Cortex of kidney (tissue), 1 donor: ENCODE measurements around the gene CD248.
"Not testable (repeated sequence)": the region's sequence is repeated elsewhere in the genome, so short reads cannot be mapped to it uniquely, and the experiment has no call there.

ENCODE experiments used
- DNase-seq: peaks from one replicate; lab custom pipeline; 2025; lab: John Stamatoyannopoulos, UW

The CD248 gene

DNA sequence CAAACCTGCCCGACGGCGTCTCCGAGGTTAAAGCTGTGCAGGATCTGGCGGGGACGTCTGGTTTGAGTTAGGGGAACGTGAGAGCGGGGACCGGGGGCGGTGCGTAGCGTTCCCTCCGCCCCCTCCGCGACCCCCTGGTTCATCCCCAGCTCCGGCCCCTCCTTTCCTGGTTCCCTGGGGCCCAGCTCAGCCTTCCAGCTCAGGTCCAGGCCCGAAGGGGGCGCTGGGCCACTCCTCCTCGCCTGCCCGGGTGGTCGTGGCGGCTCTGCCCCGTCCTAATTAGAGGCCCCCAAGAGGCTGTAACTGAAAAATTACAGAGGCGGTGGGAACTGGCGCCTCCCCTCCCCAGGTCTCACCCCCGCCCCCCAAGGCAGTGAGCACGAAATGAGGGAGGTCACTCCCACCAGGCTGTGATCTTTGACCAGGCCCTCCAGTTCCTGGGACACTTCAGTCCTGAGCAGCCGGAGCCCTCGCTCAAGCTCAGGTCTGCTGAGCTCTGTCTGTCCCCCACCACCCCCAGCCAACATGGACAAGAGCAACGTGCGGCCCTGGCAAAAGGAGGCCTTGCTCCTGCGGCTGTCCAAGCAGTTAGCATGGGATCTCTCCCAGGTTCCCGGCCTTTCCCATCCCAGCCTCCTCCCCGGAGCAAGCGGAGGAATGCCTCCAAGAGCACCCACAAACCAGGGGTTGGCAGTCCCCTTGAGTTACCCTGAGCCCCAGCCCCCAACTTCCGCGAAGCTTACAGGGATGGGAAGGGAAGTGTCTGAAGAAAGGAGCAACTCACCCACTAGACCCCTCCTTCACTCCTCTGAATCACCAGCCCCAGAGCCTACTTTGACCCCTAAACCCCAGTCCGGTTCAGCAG, 3.3 kb downstream of the CD248 start:
- no peak for DNase-seq

DNA sequence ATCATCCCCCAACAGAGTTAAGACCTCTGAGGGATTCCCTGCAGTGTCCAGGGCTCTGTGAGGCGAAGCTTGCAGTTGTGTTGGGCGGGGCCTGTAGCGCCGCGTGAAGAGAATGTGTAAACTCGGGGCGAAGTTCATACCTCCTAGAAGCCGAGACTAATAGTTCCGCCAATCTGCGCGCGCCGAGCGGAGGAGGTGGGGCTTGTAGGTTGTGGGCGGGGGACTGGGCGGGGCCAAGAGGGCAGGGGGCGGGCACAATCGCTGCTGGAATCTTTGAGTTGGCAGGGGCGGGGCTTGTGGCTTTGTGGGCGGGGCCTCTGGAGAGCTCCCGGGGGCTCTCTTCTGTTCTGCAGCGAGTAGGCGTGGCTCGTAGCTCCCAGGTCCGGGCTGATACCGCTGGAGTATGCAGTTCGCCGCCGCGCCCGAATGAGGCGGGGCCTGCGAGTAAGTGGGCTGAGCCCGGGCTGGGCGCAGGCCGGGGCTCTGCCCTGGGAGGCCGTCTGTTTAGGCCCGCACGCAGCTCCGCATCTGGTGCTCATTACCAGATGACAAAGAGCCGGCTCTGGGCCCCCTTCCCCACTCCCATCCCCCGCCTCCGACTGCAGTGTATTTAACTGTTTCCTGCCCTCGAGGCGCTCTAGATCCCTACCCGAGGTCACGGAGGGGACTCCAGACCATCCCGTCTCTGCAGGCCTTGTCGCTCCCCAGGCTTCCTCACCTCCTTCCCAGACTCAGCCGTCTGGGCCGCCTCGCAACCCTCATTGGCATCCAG, 4.1 kb downstream of the CD248 start:
- DNase-seq: no peak

DNA sequence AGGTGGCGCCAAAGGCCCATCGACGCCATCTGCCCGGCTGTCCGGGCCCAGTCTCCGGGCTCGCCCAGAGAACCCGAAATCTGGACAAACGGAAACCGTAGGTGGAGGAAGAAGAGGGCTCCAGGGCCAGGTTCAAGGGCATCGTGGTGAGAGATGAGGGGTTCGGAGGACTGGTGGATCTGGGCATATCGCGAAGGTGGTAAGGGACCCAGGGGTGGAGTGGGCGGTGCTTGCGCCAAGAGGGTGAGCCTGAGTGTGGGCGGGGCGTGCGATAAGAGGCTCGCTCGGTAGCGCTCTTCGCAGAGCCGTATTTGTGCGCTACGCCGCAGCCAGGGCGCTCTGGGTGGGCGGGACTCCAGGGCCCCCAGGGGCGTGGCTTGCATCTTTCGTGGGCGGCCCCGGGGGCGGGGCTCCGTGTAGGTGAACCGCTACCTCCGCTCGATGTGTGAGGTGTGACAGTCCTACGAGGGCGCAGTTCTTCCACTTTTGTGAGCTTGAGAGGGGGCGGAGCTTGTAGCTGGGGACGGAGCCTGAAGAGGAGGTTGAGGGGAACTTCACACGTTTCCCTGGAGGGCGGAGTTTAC, 4.8 kb downstream of the CD248 start:
- DNase-seq: no peak

DNA sequence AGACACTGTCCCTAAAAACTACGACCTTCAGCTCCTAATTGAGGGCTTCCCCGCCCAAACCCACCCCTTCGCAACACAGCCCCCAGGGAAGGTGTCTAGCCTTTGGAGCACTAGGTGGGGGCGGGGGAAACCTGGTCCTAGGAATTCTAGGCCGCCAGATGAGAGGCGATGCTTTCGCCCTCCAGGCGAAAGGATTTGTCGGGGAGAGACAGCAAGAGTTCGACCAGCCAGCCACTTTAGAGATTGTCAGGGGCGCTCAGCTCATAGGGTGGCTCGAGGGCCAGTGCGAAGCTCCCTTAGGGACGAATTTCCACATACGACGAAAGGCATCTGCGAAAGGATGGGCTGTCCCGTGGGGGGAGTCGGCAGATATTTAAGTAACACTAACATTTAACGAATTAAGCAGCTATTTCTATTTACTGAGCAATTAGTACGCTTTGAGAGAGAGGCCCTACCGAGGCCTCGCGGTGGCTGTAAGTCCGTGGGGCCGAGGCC, 5.3 kb downstream of the CD248 start:
- DNase-seq: no peak

DNA sequence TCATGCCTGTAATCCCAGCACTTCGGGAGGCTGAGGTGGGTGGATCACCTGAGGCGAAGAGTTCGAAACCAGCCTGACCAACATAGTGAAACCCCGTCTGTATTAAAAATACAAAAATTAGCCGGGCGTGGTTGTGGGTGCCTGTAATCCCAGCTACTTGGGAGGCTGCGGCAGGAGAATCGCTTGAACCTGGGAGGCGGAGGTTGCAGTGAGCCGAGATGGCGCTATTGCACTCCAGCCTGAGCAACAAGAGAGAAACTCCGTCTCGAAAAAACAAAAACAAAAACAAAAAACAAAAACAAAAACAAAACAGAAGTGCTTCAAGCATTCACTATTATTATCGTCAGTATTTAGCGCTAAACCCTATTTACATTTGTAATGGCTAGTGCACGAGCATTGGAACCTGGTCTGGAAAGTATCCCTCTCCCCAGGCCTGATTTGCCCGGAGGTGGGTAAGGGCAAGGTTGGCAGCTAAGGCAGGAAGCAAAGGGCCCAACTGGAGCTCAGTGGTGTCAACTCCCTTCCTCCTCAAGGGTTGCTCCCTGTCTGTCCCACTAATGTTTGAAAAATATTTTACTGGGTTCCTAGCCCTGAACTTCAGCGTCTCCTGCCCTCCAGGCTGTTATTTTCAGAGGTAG, 5.9 kb downstream of the CD248 start:
- not testable (repeated sequence) for DNase-seq

DNA sequence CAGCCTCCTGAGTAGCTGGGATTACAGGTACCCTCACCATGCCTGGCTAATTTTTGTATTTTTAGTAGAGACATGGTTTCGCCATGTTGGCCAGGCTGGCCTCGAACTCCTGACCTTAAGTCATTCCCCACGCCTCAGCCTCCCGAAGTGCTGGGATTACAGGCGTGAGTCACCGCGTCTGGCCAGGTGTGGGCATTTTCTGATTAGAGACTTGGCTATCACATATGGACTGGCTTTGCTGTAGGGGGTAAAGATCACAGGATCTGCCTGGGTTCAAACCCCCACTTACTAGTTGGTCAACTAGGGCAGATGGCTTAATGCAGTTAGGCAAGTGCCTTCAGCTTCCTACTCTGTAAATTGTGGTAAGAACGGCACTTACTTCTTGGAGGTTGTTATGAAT, 6.5 kb downstream of the CD248 start:
- DNase-seq: no peak

DNA sequence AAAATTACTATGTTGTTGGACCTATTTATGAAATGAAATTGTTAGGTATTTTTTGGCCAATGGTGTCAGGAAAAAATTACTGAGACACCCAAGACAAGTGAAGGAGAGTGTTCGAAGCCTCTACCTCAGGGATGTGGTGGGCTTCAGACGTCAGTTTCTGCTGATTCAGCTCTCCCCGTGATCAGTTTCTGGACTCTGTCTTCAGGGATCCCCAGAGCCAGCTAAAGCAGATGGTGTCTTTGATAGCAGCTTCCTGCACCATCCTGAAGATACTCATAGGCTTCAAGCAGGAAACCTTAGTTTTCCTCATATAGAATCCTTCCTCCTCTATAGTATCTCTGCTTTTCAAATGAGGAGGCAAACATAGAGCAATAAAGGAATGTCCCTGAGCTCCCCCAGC, 7.4 kb downstream of the CD248 start:
- DNase-seq: no peak

DNA sequence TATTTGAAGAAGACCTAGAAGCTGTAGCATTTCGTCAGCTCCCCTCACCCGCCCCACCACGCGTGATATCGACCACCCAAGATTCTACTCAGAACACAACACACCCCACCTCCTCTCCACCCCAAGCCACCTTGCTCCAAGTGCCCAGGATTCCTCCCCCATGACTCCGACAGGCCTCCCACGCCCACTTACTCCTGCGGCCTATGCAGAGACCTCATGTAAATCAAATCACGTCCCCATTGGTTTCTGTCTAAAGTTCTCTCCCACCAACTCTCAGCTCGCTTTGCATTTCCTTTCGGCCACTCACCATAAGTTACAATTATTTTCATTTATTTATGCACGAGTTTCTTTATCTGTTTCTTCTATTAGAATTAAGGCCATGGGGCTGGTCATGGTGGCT, 14.2 kb downstream of the CD248 start:
- no peak for DNase-seq

DNA sequence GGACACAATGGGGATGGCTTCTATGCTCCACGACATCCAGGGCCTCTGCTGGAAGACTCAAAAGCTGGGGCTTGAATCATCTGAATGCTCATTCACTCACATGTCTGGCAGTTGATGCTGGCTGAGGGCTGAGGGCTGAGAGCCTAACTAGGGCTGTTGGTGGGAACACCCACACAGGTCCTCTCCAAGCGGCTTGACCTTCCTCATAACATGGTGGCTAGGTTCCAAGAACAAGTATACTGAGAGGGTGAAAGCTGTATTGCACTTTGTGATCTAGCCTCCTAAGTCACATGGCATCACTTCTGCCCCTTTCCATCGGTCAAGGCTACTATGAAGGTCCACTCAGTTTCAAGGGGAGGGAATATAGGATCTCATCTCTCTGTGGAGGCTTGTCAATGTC, 17.7 kb downstream of the CD248 start:
- DNase-seq: no peak

DNA sequence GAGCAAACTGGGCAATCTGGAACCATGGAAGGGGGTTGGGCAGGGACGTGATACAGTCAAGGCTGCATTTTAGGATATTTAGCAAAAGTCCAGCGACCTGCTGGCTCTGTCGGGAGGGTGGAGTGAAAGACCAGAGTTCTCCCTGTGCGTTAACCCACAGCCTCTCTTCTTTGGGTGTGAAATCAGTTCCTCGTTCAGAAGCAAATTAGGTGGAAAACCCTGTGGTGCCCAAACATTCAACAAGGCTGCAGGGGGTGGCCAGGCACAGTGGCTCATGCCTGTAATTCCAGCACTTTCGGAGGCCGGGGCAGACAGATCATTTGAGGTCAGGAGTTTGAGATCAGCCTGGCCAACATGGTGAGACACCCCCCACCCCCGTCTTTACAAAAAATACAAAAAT, 19.2 kb downstream of the CD248 start:
- DNase-seq: no peak

DNA sequence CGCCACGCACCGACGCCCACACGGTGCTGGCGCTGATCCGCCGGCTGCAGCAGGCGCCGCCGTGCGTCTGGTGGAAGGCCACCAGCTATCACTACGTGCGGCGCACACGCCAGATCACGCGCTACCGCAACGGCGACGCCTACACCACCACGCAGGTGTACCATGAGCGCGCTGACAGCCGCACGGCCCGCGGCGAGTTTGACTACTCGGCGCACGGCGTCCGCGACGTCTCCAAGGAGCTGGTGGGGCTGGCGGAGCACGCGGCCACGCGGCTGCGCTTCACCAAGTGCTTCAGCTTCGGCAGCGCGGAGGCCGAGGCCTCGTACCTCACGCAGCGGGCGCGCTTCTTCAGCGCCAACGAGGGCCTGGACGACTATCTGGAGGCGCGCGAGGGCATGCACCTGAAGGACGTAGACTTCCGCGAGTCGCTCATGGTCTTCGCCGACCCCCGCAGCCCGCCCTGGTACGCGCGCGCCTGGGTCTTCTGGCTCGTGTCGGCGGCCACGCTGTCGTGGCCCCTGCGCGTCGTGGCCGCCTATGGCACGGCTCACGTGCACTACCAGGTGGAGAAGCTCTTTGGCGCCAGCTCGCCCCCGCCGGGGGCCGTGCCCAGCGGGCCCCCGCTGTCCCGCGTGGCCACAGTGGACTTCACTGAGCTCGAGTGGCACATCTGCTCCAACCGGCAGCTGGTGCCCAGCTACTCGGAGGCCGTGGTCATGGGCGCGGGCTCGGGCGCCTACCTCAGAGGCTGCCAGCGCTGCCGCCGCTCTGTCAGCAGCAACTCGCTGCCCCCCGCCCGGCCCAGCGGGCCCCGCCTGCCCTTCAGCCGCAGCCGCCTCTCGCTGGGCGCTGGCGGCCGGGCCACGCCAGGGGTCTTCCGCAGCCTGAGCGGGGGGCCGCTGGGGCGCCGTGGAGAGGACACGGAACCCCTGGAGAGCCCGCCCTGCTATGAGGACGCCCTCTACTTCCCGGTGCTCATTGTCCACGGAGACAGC, 21.9 kb downstream of the CD248 start:
- DNase-seq: no peak

DNA sequence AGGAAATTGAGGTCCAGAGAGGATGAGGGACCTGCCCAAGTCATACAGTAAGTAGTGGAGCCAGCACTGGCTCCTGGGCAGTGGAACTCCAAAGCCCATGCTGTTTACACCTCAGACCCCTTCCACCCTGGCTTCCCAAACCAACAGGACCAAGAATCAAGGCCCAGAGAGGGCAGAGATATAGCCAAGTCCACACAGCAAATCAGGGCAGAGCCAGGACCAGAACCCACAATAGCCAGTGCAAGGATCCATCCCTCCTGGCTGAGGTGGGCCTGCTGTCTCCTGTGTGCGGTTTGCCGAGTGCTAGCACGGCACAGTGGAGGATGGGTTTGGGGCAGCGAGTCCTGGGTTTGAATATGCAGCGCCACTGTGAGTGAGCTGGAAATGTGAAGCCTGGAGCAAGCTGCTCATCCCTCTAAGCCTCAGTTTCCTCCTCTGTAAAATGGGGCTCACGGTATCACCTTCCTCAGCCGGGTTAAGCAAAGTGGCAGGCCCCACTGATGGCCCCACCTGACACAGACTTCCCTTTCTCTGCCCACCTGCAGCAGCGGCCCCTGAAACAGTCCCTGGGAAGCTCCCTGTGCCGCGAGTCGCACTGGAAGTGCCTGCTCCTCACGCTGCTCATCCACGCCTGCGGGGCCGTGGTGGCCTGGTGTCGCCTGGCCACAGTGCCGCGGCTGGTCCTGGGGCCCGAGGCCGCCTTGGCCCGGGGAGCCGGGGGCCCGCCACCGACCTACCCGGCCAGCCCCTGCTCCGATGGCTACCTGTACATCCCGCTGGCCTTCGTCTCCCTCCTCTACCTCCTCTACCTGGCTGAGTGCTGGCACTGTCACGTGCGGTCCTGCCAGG, 22.8 kb downstream of the CD248 start:
- DNase-seq: no peak

DNA sequence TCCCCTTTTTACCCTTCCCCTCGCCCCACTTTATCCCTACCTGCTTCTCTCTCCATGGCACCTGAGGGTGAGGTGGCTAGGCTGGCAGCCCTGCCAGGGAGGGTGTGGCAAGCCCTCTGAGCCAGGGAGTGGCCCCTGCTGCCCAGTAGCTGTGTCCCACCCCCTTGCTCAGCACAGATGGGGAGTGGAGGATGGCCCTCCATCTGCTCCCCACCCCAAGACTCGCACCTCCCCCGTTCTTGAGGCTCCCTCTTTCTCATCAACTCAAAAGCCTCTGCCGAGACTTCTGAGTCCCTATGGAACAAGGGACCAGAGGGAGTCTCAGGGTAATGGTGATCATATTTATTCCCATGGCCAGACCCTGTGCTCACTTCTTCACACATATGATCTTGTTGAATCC, 23.5 kb downstream of the CD248 start:
- DNase-seq: no peak

DNA sequence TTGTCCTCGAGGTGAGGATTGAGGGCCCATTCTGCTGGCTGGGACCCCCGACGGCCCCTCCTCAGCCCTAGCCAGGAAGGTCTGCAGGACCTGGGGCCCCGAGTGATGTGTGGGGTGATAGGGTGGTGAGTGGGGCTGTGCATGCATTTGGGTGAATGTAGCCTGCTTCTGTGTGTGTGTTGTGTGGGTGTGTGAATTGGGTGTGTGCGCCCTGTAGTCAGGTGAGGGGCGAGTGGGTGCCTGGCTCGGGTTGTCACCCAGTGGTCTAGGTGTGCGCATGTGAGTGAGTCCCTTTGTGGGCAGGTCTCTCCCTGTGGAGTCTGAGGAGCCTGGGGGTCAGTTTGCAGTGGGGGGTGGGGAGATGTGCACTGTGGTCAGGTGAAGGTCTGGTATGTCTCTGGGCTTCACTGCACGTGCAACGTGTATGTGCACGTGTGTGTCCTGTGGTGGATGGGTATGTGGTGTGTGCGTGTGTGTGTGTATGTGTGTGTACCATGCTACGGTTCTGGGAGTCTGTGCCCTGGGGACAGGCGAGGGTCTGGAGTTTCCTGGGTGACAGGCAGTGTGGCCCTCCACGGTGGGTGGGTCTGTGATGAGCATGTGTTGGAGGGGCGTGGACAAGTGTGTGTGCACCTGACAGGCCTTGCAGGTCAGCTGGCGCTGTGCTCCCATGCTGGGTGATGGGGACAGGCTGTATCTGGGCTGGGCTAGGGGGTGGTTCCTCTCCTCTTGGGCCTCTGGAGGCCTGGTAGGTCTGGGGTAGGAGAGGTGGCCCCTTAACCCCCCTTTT, 24.1 kb downstream of the CD248 start:
- DNase-seq: no peak

DNA sequence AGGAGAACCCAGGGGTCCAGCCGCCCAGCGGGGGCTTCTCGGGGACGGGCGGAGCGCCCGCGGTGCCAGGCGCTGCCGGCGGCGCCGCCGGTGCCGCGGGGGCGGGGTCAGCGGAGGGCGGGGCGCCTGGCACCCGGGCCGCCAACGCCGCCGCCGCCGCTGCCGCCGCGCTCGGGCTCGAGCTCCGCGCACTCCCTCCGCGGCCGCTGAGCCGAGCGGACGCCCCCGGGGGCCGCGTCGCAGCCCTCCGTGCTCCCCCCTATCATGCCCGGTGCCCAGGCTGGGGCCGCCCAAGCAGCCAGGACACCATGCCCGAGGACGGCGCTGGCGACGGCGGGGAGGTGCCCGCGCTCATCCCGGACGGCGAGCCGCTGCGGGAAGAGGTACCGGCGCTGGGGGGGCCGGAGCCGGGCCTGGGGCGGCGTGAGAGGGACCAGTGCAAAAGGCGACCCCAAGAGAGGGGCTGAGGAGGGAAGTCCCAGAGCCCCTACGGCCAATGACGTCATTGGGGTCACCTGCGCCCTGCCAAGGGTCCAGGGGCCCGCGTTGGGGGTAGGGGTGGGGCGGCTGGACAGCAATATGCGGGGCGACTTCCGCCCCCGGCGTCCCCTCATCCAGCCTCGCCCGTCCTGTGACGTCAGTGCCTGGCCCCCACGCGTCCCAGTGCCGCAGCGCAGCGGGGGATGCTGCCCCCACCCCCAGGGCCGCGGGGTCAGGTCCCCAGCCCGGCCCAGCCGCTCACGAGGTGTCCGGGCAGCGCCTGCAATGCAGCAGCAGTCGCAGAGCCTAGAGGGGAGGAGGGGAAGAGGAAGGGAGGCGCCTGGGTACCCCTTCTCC, 24.9 kb downstream of the CD248 start, which contains the start of gene TMEM151A:
Gene TMEM151A (plus strand): TSS at position 189 of the 837 bp plus-strand sequence. CDS start 120 bp downstream, at position 309.
- DNase-seq: no peak

DNA sequence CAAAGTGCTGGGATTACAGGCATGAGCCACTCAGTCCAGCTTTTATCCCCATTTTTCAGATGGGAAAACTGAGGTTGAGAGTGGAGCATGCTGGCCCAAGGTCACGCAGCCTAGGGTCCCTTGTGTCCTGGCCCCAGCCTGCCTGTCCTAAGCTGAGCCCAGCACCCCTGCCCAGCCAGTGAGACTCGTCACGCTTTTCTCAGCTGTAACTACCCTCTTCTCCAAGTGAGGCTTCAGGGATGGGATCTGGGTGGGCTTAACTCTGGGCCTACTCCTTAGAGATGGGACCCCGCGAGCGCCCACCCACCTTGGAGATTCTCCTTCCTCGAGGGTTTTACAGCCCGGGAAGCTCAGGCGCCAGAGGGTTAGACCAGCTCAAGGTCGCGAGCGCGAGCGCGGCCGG, 25.5 kb downstream of the CD248 start:
- DNase-seq: no peak

DNA sequence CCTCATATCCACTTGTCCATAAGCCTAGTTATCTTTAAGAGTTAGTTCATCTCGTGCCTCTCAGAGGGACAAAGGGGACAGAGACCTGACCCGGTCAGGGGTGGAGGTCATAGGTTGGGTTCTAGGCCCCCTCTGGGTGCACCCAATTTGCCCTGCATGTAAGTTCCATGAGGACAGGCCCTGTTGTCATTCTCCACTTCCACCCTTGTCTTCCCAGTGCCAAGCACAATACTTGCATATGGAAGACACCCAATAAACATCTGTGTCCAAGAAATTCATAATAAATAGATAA, 26.6 kb downstream of the CD248 start:
- no peak for DNase-seq

DNA sequence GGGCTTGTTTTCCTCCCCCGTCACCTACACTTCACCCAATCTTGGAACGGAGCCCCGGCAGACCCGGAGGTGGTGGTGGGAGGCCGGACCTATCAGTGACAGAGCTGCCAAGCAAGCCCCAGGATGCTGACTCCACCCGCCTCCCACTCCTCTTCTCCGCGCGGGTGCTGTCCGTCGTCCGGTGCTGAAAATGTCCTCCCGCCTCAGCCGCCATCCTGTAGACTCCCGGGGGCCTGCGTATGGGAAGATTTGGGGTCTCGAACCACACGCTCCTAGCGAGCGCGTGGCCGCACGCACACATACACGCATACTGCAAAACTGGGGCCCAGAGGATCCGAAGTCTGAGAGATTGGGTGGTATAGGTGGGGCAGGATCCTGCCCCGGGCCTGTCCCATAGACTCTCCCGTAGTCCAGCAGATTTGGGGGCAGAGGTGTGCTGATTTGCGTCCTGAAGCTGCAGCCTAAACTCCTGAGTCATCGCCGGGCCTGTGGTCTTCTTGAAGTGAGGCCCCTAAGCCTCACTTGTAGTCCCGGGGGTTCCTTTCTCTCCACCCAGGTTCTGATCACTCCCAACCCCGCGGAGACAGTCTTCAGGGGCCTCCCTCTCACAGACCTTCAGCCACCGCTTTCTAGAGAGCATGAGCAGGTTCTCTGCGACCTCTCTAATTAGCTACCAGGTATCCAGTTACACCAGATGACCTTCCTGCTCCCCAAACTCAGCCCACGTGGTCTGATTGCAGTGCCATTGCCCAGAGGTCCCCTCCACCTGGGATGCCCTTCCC, 27.1 kb downstream of the CD248 start:
- no peak for DNase-seq
